ENCODE results near the gene PPP1R9A.
"Not testable (repeated sequence)": the region's sequence is repeated elsewhere in the genome, so short reads cannot be mapped to it uniquely, and the experiment has no call there.

The PPP1R9A gene

DNA sequence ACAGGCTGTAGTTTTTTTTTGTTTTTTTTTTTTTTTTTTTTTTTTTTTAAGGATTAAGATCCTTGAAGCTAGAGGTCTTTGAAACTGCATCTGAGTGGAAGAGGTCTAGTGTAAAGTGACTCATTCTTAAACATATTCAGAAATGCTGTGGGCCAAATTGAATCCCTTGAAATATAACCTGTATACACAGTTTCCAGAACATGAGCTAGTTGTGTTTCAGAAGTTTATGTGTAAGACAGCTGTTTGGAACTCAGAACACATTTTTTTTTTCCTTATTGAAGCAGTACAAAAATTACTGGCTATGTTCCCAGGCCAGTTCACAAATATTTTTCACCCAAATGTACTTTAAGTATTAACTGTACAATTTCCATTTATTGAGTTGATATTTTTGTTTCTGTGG is 67.9 kb downstream of the PPP1R9A start:
- Histone ChIP-seq H3K36me3 (ENCODE audit: insufficient read depth, low read length) (no peaks in the 10 kb centered on the region), H2AFZ (ENCODE audit: low read length, unreplicated experiment) (no peak overlapping the region), H3K4me3 (ENCODE audit: low read depth, low read length) (no peak overlapping the region), H3K79me2 (ENCODE audit: control insufficient read depth, insufficient read depth, low read length, unreplicated experiment) (no peaks in the 10 kb centered on the region), H3K27me3 (ENCODE audit: insufficient read depth, low read length) (no peaks in the 10 kb centered on the region), H3K27ac (ENCODE audit: low read depth, low read length) (no peak overlapping the region), H3K4me1 (ENCODE audit: control insufficient read depth, insufficient read depth, low read length, unreplicated experiment) (peaks cover 10% of the 10 kb centered on the region)

DNA sequence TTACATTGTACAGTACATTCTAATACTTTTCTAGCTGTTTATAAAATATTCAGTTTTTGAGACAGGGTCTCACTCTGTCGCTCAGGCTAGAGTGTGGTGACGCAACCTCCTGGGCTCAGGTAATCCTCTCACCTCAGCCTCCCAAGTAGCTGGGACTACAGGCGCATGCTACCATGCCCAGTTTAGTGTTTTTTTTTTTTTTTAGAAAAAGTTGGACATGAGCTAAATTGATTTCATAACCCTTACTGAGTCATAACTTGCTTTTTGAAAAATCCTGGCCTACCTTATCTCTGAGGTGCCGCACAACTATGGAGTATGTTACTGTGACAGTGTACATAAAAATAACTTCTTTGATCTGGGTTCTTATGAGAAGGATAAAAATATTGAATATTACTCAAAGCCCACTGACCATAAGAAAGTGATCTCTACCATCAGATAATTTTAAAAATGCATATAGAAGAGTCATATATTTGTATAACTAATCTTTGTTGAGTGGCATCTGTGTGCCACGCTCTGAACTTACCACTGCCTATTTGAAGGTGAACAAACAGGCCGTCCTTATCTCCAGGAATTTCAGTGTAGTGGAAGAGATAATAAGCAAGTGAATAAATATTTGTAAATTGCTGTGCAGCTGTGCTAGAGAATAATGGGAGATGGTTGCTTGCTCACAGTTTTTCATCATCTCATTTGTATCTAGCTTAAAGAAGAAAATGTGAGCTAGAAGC is 73.2 kb downstream of the PPP1R9A start:
- H3K4me1 ChIP-seq (ENCODE audit: control insufficient read depth, insufficient read depth, low read length, unreplicated experiment) = no peaks in the 10 kb centered on the region
- no peaks in the 10 kb centered on the region for H3K79me2 ChIP-seq (ENCODE audit: control insufficient read depth, insufficient read depth, low read length, unreplicated experiment)
- H3K36me3 ChIP-seq (ENCODE audit: insufficient read depth, low read length) = no peaks in the 10 kb centered on the region
- no peak overlapping the region for H3K4me3 ChIP-seq (ENCODE audit: low read depth, low read length)
- H3K27ac ChIP-seq (ENCODE audit: low read depth, low read length) = no peak overlapping the region
- no peak overlapping the region for H2AFZ ChIP-seq (ENCODE audit: low read length, unreplicated experiment)
- no peaks in the 10 kb centered on the region for H3K27me3 ChIP-seq (ENCODE audit: insufficient read depth, low read length)

DNA sequence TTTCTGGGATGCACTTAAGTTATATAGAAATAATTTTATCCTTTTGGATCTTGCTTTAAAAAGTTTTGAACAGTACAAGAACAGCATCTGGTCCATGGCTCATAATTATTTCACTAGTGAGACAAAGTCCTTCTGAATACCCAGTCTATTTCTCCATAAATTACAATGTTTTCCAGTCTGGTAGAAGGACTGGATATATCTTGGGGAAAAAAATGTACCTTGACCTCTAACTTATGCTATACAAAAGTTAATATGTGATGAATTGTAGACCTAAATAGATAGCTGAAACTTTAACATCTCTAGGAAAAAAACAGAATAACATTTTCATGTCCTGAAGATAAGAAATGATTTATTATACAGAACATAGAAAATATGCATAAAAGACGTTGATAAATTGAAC is 88.5 kb downstream of the PPP1R9A start:
- no peak overlapping the region for H2AFZ ChIP-seq (ENCODE audit: low read length, unreplicated experiment)
- H3K36me3 ChIP-seq (ENCODE audit: insufficient read depth, low read length) = no peaks in the 10 kb centered on the region
- no peak overlapping the region for H3K27ac ChIP-seq (ENCODE audit: low read depth, low read length)
- no peak overlapping the region for H3K4me3 ChIP-seq (ENCODE audit: low read depth, low read length)
- H3K27me3 ChIP-seq (ENCODE audit: insufficient read depth, low read length) = no peaks in the 10 kb centered on the region
- H3K79me2 ChIP-seq (ENCODE audit: control insufficient read depth, insufficient read depth, low read length, unreplicated experiment) = no peaks in the 10 kb centered on the region
- H3K4me1 ChIP-seq (ENCODE audit: control insufficient read depth, insufficient read depth, low read length, unreplicated experiment) = no peaks in the 10 kb centered on the region

DNA sequence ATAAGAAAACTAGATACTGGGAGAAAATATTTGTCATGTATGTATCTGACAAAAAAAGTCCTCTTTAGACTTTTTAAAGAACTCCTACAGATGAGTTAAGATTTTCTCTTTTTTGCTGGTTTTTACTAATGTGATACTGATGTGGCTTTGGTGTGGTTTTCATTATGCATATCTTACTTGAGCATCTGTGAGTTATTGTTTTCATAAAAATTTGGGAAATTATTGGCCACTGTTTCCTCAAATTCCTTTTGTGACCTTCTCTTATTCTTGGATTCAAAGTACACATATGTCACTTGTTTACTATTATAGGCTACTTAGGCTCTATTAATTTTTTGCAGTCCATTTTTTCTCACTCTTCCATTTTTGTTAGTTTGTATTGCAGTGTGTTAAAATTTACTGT is 89.0 kb downstream of the PPP1R9A start:
- H3K36me3 ChIP-seq (ENCODE audit: insufficient read depth, low read length) = no peaks in the 10 kb centered on the region
- H3K4me3 ChIP-seq (ENCODE audit: low read depth, low read length) = no peak overlapping the region
- H3K4me1 ChIP-seq (ENCODE audit: control insufficient read depth, insufficient read depth, low read length, unreplicated experiment) = no peaks in the 10 kb centered on the region
- no peak overlapping the region for H3K27ac ChIP-seq (ENCODE audit: low read depth, low read length)
- H2AFZ ChIP-seq (ENCODE audit: low read length, unreplicated experiment) = no peak overlapping the region
- H3K27me3 ChIP-seq (ENCODE audit: insufficient read depth, low read length) = no peaks in the 10 kb centered on the region
- H3K79me2 ChIP-seq (ENCODE audit: control insufficient read depth, insufficient read depth, low read length, unreplicated experiment) = no peaks in the 10 kb centered on the region

DNA sequence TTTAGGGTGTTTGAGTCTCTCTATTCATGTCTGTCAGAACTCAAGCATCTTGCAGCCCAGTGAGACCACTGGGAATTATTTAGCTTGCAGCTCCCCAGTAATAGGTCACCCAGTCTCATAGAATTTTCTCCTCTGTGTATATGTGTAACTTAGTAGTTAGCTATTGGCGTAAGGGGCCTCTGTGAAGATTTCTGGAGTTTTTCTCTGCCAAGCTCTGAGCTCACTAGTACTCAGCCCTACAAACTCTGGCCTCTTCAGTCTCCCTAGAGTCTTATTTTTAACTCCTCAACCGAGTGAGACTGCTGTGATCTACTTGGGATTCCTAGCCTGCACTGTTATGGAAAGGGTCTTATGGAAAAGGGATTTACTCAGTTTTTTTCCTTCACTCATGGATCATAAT is 90.2 kb downstream of the PPP1R9A start:
- Histone ChIP-seq H3K4me3 (ENCODE audit: low read depth, low read length) (no peak overlapping the region), H2AFZ (ENCODE audit: low read length, unreplicated experiment) (no peak overlapping the region), H3K36me3 (ENCODE audit: insufficient read depth, low read length) (no peaks in the 10 kb centered on the region), H3K27ac (ENCODE audit: low read depth, low read length) (no peak overlapping the region), H3K79me2 (ENCODE audit: control insufficient read depth, insufficient read depth, low read length, unreplicated experiment) (no peaks in the 10 kb centered on the region), H3K4me1 (ENCODE audit: control insufficient read depth, insufficient read depth, low read length, unreplicated experiment) (no peaks in the 10 kb centered on the region), H3K27me3 (ENCODE audit: insufficient read depth, low read length) (no peaks in the 10 kb centered on the region)

DNA sequence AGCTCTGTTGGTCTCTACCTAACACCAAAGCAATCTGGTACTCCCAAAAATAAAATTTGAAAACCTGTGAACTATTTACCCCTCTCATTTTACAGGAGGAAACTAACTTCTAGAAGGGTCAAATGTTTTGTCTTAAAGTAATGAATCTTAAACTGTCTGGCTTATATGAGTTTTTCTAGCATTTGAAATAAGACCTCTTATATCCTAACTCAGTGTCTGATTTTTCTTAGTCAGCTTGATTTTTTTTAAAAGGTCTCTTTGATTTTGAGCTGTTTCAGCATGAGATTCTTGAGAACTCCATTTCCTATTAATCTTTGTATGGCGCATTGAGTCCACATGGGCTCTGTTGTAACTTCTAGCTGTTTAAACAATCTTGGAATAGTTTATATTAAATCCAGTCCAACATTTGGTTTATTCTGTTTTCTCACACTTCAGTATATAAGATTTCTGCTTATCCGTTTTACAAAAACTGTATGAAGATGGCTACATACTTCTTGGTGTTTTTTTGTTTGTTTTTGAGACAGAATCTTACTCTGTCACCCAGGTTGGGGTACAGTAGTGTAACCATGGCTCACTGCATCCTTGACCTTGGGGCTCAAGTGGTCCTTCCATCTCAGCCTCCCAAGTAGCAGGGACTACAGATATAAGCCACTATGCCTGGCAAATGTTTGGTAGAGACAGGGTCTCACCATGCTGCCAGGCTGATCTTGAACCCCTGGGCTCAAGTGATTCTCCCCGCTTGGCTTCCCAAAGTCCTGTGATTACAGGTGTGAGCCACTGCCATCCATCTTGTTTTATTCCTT is 91.1 kb downstream of the PPP1R9A start:
- Histone ChIP-seq H3K4me3 (ENCODE audit: low read depth, low read length) (no peak overlapping the region), H3K27me3 (ENCODE audit: insufficient read depth, low read length) (no peaks in the 10 kb centered on the region), H3K27ac (ENCODE audit: low read depth, low read length) (no peak overlapping the region), H3K36me3 (ENCODE audit: insufficient read depth, low read length) (no peaks in the 10 kb centered on the region), H3K79me2 (ENCODE audit: control insufficient read depth, insufficient read depth, low read length, unreplicated experiment) (no peaks in the 10 kb centered on the region), H2AFZ (ENCODE audit: low read length, unreplicated experiment) (no peak overlapping the region), H3K4me1 (ENCODE audit: control insufficient read depth, insufficient read depth, low read length, unreplicated experiment) (no peaks in the 10 kb centered on the region)

DNA sequence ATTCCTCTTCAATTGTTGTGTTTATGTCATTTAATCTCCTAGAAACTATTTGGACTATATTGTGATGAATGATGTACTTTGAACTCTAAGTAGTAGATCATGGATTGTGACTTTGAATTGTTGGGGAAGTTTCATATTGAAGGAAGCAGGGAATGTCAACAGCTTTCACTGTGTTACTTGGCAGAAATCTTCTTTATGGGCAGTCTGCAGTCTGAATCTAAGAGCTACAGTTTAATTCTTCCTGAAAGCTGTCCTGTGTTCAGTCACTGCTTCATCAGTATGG is 91.6 kb downstream of the PPP1R9A start:
- Histone ChIP-seq H3K27me3 (ENCODE audit: insufficient read depth, low read length) (no peaks in the 10 kb centered on the region), H3K4me1 (ENCODE audit: control insufficient read depth, insufficient read depth, low read length, unreplicated experiment) (no peaks in the 10 kb centered on the region)

DNA sequence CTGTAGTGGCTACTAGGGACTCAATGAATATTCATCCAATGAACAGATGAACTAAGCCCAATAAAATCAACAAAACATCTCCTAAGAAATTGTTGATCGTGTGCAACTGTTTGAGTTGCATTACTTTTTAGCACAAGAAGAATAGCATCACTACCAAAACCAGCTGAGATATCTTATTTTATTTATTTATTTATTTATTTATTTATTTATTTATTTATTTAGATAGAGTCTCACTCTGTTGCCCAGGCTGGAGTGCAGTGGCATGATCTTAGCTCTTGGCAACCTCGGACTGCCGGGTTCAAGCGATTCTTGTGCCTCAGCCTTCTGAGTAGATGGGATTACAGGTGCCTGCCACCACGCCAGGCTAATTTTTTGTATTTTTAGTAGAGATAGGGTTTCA is 92.2 kb downstream of the PPP1R9A start:
- not testable (repeated sequence) for H3K36me3 ChIP-seq (ENCODE audit: insufficient read depth, low read length); H3K79me2 ChIP-seq (ENCODE audit: control insufficient read depth, insufficient read depth, low read length, unreplicated experiment); H3K4me3 ChIP-seq (ENCODE audit: low read depth, low read length); H3K27me3 ChIP-seq (ENCODE audit: insufficient read depth, low read length); H3K4me1 ChIP-seq (ENCODE audit: control insufficient read depth, insufficient read depth, low read length, unreplicated experiment); H2AFZ ChIP-seq (ENCODE audit: low read length, unreplicated experiment); H3K27ac ChIP-seq (ENCODE audit: low read depth, low read length)

More for the DNA sequence above, 91.6 kb downstream of the PPP1R9A start:
- no peak overlapping the region for H2AFZ ChIP-seq (ENCODE audit: low read length, unreplicated experiment)
- no peaks in the 10 kb centered on the region for H3K79me2 ChIP-seq (ENCODE audit: control insufficient read depth, insufficient read depth, low read length, unreplicated experiment)
- H3K36me3 ChIP-seq (ENCODE audit: insufficient read depth, low read length) = no peaks in the 10 kb centered on the region
- no peak overlapping the region for H3K4me3 ChIP-seq (ENCODE audit: low read depth, low read length)
- no peak overlapping the region for H3K27ac ChIP-seq (ENCODE audit: low read depth, low read length)

DNA sequence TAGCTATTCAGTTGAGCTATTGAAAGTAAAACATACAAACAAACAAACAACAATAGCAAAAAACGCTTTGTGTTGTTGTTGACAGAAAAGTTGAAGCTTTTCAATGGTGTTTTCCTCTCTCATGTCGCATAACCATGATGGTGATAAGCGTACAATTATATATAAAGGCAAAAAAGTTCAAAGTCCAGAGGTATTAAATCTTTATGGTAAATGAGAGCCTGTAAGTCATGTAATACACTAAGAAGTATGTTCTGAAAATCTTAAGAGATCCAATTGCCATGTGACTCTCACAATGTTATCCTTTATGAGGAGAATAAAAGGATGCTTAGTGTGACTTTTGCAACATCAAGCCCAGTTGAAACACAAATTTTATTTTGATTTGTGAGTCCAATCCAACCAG is 93.9 kb downstream of the PPP1R9A start:
- Histone ChIP-seq H2AFZ (ENCODE audit: low read length, unreplicated experiment) (no peak overlapping the region), H3K27ac (ENCODE audit: low read depth, low read length) (no peak overlapping the region), H3K79me2 (ENCODE audit: control insufficient read depth, insufficient read depth, low read length, unreplicated experiment) (no peaks in the 10 kb centered on the region), H3K27me3 (ENCODE audit: insufficient read depth, low read length) (no peaks in the 10 kb centered on the region), H3K4me1 (ENCODE audit: control insufficient read depth, insufficient read depth, low read length, unreplicated experiment) (no peaks in the 10 kb centered on the region), H3K36me3 (ENCODE audit: insufficient read depth, low read length) (no peaks in the 10 kb centered on the region), H3K4me3 (ENCODE audit: low read depth, low read length) (no peak overlapping the region)

DNA sequence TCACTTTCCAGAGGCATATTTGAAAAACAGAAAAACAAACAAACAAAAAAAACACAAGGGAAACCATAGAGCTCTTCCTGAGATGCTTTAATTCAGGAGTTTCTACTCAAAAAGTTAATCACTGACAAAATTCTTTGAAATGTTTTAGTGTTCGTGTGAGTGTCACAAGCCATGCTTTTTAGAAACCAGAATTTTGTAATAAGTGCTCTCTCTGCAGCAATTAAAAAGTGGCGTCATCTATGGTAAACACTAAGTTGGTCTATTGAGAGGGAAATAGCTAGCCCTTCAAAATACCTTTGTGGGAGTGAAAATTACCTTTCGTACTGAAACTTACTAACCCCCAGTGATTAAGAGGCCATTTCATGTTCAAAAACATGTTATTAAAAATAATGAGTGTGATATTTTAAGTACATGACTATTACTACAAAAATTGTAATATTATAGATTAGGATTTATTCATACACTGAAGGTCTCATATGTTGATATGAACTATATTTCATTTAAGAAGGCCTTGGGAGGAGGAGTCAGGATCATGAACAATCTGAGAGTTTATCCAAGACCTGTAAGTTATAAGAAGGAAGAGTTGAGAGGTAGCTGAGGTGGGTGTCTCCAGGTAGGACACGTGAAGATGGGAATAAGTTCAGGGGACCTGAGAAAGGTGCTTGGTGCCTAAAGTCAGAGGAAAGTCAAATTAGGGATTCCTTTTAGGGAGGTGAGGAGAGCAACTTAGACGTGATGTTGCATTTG is 94.6 kb downstream of the PPP1R9A start:
- Histone ChIP-seq H3K27ac (ENCODE audit: low read depth, low read length) (no peak overlapping the region), H3K27me3 (ENCODE audit: insufficient read depth, low read length) (no peaks in the 10 kb centered on the region), H3K79me2 (ENCODE audit: control insufficient read depth, insufficient read depth, low read length, unreplicated experiment) (no peaks in the 10 kb centered on the region), H3K36me3 (ENCODE audit: insufficient read depth, low read length) (no peaks in the 10 kb centered on the region), H3K4me3 (ENCODE audit: low read depth, low read length) (no peak overlapping the region), H3K4me1 (ENCODE audit: control insufficient read depth, insufficient read depth, low read length, unreplicated experiment) (no peaks in the 10 kb centered on the region), H2AFZ (ENCODE audit: low read length, unreplicated experiment) (no peak overlapping the region)

DNA sequence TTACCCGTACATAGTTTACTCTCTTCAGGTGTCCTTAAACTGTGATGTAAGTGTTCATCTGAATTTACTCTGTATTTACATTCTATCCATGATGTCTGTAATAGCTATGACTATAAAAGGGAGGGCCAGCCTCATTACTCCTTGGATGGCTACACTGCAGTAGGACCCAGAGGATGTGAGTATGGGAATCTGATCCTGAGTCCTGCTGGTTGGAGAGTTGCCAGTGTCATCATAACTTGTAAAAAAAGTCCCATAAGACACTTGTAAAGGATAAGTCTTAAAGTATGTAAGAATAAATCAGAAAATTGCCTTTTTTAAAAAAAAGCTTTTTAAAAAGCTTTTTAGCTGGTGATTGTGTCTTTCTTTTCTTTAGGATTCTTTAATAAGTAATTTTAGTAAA is 95.4 kb downstream of the PPP1R9A start:
- Histone ChIP-seq H3K4me3 (ENCODE audit: low read depth, low read length) (no peak overlapping the region), H3K27ac (ENCODE audit: low read depth, low read length) (no peak overlapping the region), H2AFZ (ENCODE audit: low read length, unreplicated experiment) (no peak overlapping the region), H3K4me1 (ENCODE audit: control insufficient read depth, insufficient read depth, low read length, unreplicated experiment) (no peaks in the 10 kb centered on the region), H3K79me2 (ENCODE audit: control insufficient read depth, insufficient read depth, low read length, unreplicated experiment) (no peaks in the 10 kb centered on the region), H3K36me3 (ENCODE audit: insufficient read depth, low read length) (no peaks in the 10 kb centered on the region), H3K27me3 (ENCODE audit: insufficient read depth, low read length) (no peaks in the 10 kb centered on the region)
